ENCODE results near the gene ELAPOR2. TPM values are rescaled to one million over a fixed set of nuclear protein-coding genes. Genes with fewer than 3 reads are reported as not detected.

ELAPOR2 gene
- total and polyA plus RNA-seq, 12 donors: 1.4 to 7.5 (median 4.0) TPM

DNA sequence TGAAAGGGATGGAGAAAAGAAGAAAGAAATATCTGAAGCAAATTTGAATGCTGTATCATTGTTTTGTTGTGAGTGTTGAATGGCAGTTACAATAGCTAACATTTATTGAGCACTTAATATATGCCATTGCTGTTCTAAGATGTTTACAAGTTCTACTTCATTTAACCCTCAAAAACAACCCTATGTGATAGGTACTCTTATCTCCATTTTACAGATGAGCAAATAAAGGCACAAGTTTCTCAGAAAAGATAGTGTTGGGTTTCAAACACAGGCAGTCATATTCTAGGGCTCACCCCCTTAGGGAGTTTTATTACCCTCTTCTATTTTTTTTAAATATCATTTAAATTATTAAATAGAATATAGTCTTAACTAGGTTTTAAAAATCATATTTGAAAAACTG is 8.3 kb upstream of the ELAPOR2 start:
- no peak for ATAC-seq
- Histone ChIP-seq H3K27me3 (no peaks in the 10 kb centered on the region), H3K4me1 (no peaks in the 10 kb centered on the region), H3K27ac (no peak overlapping the region), H3K9me3 (no peaks in the 10 kb centered on the region), H3K4me3 (no peak overlapping the region), H3K36me3 (no peaks in the 10 kb centered on the region)
- DNase-seq: no peak
- TF ChIP-seq, protein P1, sequence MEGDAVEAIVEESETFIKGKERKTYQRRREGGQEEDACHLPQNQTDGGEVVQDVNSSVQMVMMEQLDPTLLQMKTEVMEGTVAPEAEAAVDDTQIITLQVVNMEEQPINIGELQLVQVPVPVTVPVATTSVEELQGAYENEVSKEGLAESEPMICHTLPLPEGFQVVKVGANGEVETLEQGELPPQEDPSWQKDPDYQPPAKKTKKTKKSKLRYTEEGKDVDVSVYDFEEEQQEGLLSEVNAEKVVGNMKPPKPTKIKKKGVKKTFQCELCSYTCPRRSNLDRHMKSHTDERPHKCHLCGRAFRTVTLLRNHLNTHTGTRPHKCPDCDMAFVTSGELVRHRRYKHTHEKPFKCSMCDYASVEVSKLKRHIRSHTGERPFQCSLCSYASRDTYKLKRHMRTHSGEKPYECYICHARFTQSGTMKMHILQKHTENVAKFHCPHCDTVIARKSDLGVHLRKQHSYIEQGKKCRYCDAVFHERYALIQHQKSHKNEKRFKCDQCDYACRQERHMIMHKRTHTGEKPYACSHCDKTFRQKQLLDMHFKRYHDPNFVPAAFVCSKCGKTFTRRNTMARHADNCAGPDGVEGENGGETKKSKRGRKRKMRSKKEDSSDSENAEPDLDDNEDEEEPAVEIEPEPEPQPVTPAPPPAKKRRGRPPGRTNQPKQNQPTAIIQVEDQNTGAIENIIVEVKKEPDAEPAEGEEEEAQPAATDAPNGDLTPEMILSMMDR (IDR thresholded peaks at IDR 0.05): no peak
- intact Hi-C loops (cut with DNase I): no loop called here

DNA sequence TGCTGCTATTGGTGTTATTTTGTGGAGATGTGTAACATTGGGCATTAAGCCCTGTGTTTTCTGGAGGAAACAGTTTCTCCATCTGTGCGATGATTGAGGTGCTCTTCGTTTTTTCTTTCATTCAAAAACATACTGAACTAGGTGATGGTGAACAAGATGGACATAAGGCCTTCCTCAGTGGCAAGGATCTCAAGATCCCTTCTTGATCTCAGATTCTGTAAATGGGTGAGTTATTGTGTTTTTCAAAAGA is 759 bp upstream of the ELAPOR2 start:
- ATAC-seq (peak in 1 of 8 donors; percentile 22), DNase-seq (no peak)
- peaks cover 0 to 21% (median 0%) of the 10 kb centered on the region in 7 donors for H3K27me3 ChIP-seq
- H3K9me3 ChIP-seq: no peaks in the 10 kb centered on the region
- WGBS, 2 donors: 53 to 60% methylated on average over 2 of the region's 2 CpGs
- H3K4me3 ChIP-seq: peak overlapping the region in 9 of 10 donors; percentile 64 to 83 (median 70)
- TF ChIP-seq, protein P1 (IDR thresholded peaks at IDR 0.05): no peak
- no peaks in the 10 kb centered on the region for H3K36me3 ChIP-seq
- H3K4me1 ChIP-seq: peaks cover 4 to 45% (median 16%) of the 10 kb centered on the region in 9 donors
- intact Hi-C loops (cut with DNase I): no loop called here
- H3K27ac ChIP-seq: peak overlapping the region in 3 of 10 donors; percentile 23 to 46 (median 31)

- WGBS, 2 donors: 1% methylated on average over 39 to 40 of the region's 40 CpGs
- peak overlapping the region in 8 of 10 donors; percentile 10 to 69 (median 60) for H3K27ac ChIP-seq
- ATAC-seq (peak in 6 of 8 donors; percentile 28 to 54 (median 38)), DNase-seq (peak; percentile 8 to 16)
- peaks cover 4 to 45% (median 16%) of the 10 kb centered on the region in 9 donors for H3K4me1 ChIP-seq
- H3K27me3 ChIP-seq: peaks cover 0 to 21% (median 0%) of the 10 kb centered on the region in 7 donors
- intact Hi-C loops (cut with DNase I): loop anchor here in 8 of 10 donors (5.0 to 10.0 kb wide), 10 partner anchors 54 to 176 kb away; partner anchors contain the start of genes DMTF1 (in 3 of the 8) and TMEM243 (in 2 of the 8)
- TF ChIP-seq, protein P1 (IDR thresholded peaks at IDR 0.05): no peak
- H3K9me3 ChIP-seq: no peaks in the 10 kb centered on the region
- H3K4me3 ChIP-seq: peak overlapping the region; percentile 38 to 83 (median 68)
- H3K36me3 ChIP-seq: peaks cover 0 to 4% (median 0%) of the 10 kb centered on the region in 9 donors
Measured at GRCh38 chr7:87058744-87059524, 520 bp downstream of the ELAPOR2 start.

GRCh38 chr7:87057210-87057609 is 2.2 kb downstream of the ELAPOR2 start:
- Histone ChIP-seq H3K4me1 (peaks cover 4 to 45% (median 16%) of the 10 kb centered on the region in 9 donors), H3K36me3 (peaks cover 0 to 17% (median 0%) of the 10 kb centered on the region in 9 donors), H3K9me3 (no peaks in the 10 kb centered on the region), H3K27me3 (peaks cover 0 to 21% (median 0%) of the 10 kb centered on the region in 7 donors), H3K4me3 (no peak overlapping the region), H3K27ac (peak overlapping the region in 6 of 10 donors; percentile 15 to 70 (median 50))
- intact Hi-C loops (cut with DNase I): loop anchor here in 8 of 10 donors (5.0 to 10.0 kb wide), 10 partner anchors 52 to 178 kb away; partner anchors contain the start of genes DMTF1 (in 3 of the 8) and TMEM243 (in 2 of the 8)
- ATAC-seq (no peak), DNase-seq (no peak)
- 93 to 94% methylated on average over 2 of the region's 2 CpGs for WGBS, 2 donors
- TF ChIP-seq, protein P1 (IDR thresholded peaks at IDR 0.05): no peak
